Neural progenitor cell (in vitro differentiated cells): ENCODE data around the gene GPRC5A.

Experiments used
- EZH2 ChIP-seq: fragments of 200-600 bp; sonication (generic); IDR thresholded peaks from 2 replicates; pipeline ENCODE4 v1.6.1; 2017; ENCODE audit warnings: antibody characterized with exemption, mild to moderate bottlenecking, moderate library complexity
- EZH2phosphoT487 ChIP-seq: fragments of 200-600 bp; sonication (generic); IDR thresholded peaks from 2 replicates; pipeline ENCODE4 v1.6.1; 2017; ENCODE audit warnings: antibody characterized with exemption
- TF ChIP-seq, protein P1 (sequence below): fragments of 200-600 bp; sonication (generic); IDR thresholded peaks from 2 replicates; pipeline ENCODE4 v1.5.1; 2017; ENCODE audit warnings: antibody characterized with exemption, mild to moderate bottlenecking

- TF ChIP-seq, protein P1, sequence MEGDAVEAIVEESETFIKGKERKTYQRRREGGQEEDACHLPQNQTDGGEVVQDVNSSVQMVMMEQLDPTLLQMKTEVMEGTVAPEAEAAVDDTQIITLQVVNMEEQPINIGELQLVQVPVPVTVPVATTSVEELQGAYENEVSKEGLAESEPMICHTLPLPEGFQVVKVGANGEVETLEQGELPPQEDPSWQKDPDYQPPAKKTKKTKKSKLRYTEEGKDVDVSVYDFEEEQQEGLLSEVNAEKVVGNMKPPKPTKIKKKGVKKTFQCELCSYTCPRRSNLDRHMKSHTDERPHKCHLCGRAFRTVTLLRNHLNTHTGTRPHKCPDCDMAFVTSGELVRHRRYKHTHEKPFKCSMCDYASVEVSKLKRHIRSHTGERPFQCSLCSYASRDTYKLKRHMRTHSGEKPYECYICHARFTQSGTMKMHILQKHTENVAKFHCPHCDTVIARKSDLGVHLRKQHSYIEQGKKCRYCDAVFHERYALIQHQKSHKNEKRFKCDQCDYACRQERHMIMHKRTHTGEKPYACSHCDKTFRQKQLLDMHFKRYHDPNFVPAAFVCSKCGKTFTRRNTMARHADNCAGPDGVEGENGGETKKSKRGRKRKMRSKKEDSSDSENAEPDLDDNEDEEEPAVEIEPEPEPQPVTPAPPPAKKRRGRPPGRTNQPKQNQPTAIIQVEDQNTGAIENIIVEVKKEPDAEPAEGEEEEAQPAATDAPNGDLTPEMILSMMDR: no peak
- no peak for TF ChIP-seq EZH2
- no peak for TF ChIP-seq EZH2phosphoT487
These were observed 67.5 kb downstream of the GPRC5A start for GRCh38 chr12:12958886-12959285.
